Keratinocyte (primary cell): Measurements from ENCODE around the gene NRG3.

Experiments
- CTCF ChIP-seq, 3 experiments: IDR thresholded peaks in 1 of 3; conservative IDR thresholded peaks in 1 of 3; optimal IDR thresholded peaks in 1 of 3; 2 replicates in 2 of 3; 3 replicates in 1 of 3; pipeline versions ENCODE3 to v1.5.1; 2011; ENCODE audit warnings: low read length in 3 of 3, mild to moderate bottlenecking in 3 of 3, moderate library complexity in 2 of 3, control low read depth in 1 of 3, inconsistent platforms in 1 of 3; ENCODE audit not compliant: insufficient read depth in 2 of 3; ENCODE audit errors: extremely low read depth in 1 of 3
- EZH2 ChIP-seq: IDR thresholded peaks from one replicate; pipeline ENCODE4 v1.6.1; 2012; ENCODE audit warnings: inconsistent platforms, mild to moderate bottlenecking, low read length, moderate library complexity

- TF ChIP-seq CTCF (optimal IDR thresholded peaks at IDR 0.05 in 1 of 3, IDR thresholded peaks at IDR 0.05 in 1 of 3, conservative IDR thresholded peaks at IDR 0.05 in 1 of 3; ENCODE audit: extremely low read depth in 1 of 3, insufficient read depth in 2 of 3, low read length in 3 of 3) (no peak), EZH2 (no peak)
These were observed 946.0 kb downstream of the NRG3 start for GRCh38 chr10:82821043-82821442.
